ENCODE data around the gene NTRK2.

The NTRK2 gene

DNA sequence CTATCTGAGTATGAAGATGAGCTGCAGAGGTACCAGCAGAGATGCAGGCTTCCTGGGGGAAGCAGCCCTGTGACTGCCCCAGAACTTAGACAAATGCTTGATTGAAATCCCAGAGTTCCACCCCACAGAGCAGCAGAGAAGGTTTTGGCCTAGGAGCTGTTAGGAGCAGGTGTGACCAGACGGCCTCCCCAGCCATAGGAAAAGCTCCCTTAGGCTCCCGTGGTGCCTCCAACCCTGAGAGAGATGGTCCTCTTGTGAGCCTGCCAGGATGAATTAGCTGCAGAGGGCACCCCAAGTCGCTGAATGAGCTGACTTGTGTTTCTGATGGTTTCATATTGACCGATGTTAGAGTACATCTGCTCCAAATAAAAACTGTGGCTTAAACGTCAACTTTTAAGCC, 22.1 kb downstream of the NTRK2 start:
- H3K4me1 ChIP-seq (ENCODE audit: control insufficient read depth, low read length) = no peaks in the 10 kb centered on the region
- H3K79me2 ChIP-seq (ENCODE audit: control insufficient read depth, low read length) = no peaks in the 10 kb centered on the region
- H3K9me3 ChIP-seq (ENCODE audit: control insufficient read depth, insufficient read depth, low read length) = no peaks in the 10 kb centered on the region
- no peak overlapping the region for H3K4me2 ChIP-seq (ENCODE audit: low read length)
- H3K27ac ChIP-seq (ENCODE audit: low read depth, low read length) = no peak overlapping the region
- H3K4me3 ChIP-seq (ENCODE audit: low read length) = no peak overlapping the region
- H4K20me1 ChIP-seq (ENCODE audit: control insufficient read depth, insufficient read depth, low read depth, low read length) = no peaks in the 10 kb centered on the region
- H3K27me3 ChIP-seq (ENCODE audit: control insufficient read depth, low read length) = no peaks in the 10 kb centered on the region
- H3F3A ChIP-seq (ENCODE audit: control insufficient read depth, insufficient read depth) = no peaks in the 10 kb centered on the region
- no peaks in the 10 kb centered on the region for H3K9me2 ChIP-seq (replicated peaks; ENCODE audit: control insufficient read depth, low read length)
- H3K36me3 ChIP-seq (ENCODE audit: control insufficient read depth, low read length) = no peaks in the 10 kb centered on the region
- TF ChIP-seq EZH2phosphoT487 (IDR thresholded peaks at IDR 0.05; ENCODE audit: borderline replicate concordance, low read length) = no peak
- TF ChIP-seq, protein P1, sequence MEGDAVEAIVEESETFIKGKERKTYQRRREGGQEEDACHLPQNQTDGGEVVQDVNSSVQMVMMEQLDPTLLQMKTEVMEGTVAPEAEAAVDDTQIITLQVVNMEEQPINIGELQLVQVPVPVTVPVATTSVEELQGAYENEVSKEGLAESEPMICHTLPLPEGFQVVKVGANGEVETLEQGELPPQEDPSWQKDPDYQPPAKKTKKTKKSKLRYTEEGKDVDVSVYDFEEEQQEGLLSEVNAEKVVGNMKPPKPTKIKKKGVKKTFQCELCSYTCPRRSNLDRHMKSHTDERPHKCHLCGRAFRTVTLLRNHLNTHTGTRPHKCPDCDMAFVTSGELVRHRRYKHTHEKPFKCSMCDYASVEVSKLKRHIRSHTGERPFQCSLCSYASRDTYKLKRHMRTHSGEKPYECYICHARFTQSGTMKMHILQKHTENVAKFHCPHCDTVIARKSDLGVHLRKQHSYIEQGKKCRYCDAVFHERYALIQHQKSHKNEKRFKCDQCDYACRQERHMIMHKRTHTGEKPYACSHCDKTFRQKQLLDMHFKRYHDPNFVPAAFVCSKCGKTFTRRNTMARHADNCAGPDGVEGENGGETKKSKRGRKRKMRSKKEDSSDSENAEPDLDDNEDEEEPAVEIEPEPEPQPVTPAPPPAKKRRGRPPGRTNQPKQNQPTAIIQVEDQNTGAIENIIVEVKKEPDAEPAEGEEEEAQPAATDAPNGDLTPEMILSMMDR (IDR thresholded peaks at IDR 0.05; ENCODE audit: low read depth, low read length, poor library complexity, severe bottlenecking) = no peak

DNA sequence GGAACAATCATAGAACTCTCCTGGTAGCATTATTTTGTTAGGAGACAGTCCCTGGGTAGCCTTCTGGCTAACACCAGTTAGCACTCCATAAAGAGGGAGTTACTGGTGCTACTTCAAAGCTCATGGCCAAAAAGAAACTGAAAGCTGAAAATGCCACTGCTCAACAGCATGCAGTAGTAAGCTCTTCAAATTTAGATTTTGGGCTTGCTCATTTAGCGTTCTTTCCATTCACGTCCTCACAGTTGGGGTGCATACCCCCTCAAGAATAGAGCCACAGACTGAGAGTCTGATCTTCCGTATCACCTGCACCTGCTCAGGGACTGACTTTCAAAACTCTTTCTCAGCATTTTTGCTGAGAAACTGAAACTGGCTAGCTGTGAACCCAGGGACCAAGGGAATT, 24.7 kb downstream of the NTRK2 start:
- no peak overlapping the region for H3K27ac ChIP-seq (ENCODE audit: low read depth, low read length)
- H3K9me3 ChIP-seq (ENCODE audit: control insufficient read depth, insufficient read depth, low read length) = no peaks in the 10 kb centered on the region
- no peak overlapping the region for H3K4me2 ChIP-seq (ENCODE audit: low read length)
- H3K36me3 ChIP-seq (ENCODE audit: control insufficient read depth, low read length) = no peaks in the 10 kb centered on the region
- H4K20me1 ChIP-seq (ENCODE audit: control insufficient read depth, insufficient read depth, low read depth, low read length) = no peaks in the 10 kb centered on the region
- TF ChIP-seq, protein P1 (IDR thresholded peaks at IDR 0.05; ENCODE audit: low read depth, low read length, poor library complexity, severe bottlenecking) = no peak
- no peak for TF ChIP-seq EZH2phosphoT487 (IDR thresholded peaks at IDR 0.05; ENCODE audit: borderline replicate concordance, low read length)
- no peaks in the 10 kb centered on the region for H3K79me2 ChIP-seq (ENCODE audit: control insufficient read depth, low read length)
- H3F3A ChIP-seq (ENCODE audit: control insufficient read depth, insufficient read depth) = no peaks in the 10 kb centered on the region
- no peak overlapping the region for H3K4me3 ChIP-seq (ENCODE audit: low read length)
- no peaks in the 10 kb centered on the region for H3K4me1 ChIP-seq (ENCODE audit: control insufficient read depth, low read length)
- H3K27me3 ChIP-seq (ENCODE audit: control insufficient read depth, low read length) = no peaks in the 10 kb centered on the region
- no peaks in the 10 kb centered on the region for H3K9me2 ChIP-seq (replicated peaks; ENCODE audit: control insufficient read depth, low read length)

DNA sequence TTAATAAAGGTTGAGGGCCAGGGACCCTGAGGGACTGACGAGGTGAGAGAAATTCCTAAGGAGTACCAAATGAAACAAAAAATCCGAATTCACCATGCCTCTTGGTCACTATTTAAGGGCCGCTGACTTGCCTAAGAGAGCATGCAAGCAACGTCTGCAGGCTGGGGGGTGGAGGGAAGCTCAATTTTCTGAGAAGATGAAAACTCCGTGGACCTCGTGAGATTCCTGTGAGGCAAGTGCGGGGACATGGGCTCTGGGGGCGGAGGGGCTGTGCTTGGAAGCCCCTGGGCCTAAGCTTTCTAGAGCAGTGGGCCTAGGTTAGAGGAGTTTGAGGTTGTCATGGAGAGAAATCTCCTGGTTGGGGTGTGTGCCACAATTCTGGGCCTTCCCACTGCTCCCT, 27.5 kb downstream of the NTRK2 start:
- H3K27me3 ChIP-seq (ENCODE audit: control insufficient read depth, low read length) = no peaks in the 10 kb centered on the region
- H3K9me3 ChIP-seq (ENCODE audit: control insufficient read depth, insufficient read depth, low read length) = no peaks in the 10 kb centered on the region
- no peaks in the 10 kb centered on the region for H3K79me2 ChIP-seq (ENCODE audit: control insufficient read depth, low read length)

More for the DNA sequence above, 27.5 kb downstream of the NTRK2 start:
- Histone ChIP-seq H3F3A (ENCODE audit: control insufficient read depth, insufficient read depth) (no peaks in the 10 kb centered on the region), H4K20me1 (ENCODE audit: control insufficient read depth, insufficient read depth, low read depth, low read length) (no peaks in the 10 kb centered on the region), H3K4me1 (ENCODE audit: control insufficient read depth, low read length) (no peaks in the 10 kb centered on the region), H3K9me2 (replicated peaks; ENCODE audit: control insufficient read depth, low read length) (no peaks in the 10 kb centered on the region), H3K27ac (ENCODE audit: low read depth, low read length) (no peak overlapping the region), H3K4me3 (ENCODE audit: low read length) (no peak overlapping the region), H3K36me3 (ENCODE audit: control insufficient read depth, low read length) (no peaks in the 10 kb centered on the region), H3K4me2 (ENCODE audit: low read length) (no peak overlapping the region)
- no peak for TF ChIP-seq EZH2phosphoT487 (IDR thresholded peaks at IDR 0.05; ENCODE audit: borderline replicate concordance, low read length)
- TF ChIP-seq, protein P1 (IDR thresholded peaks at IDR 0.05; ENCODE audit: low read depth, low read length, poor library complexity, severe bottlenecking) = no peak
